RPMI8226 (cell line): ENCODE measurements around the gene APLP1.
"Not testable (repeated sequence)": the region's sequence is repeated elsewhere in the genome, so short reads cannot be mapped to it uniquely, and the experiment has no call there.

Experiments used
- DNase-seq: peaks from one replicate; pipeline ENCODE4 v3.0.0-alpha.2; 2015

APLP1 gene

GRCh38 chr19:35853038-35853756 lies 15.2 kb upstream of the APLP1 start:
- DNase-seq = no peak

DNA sequence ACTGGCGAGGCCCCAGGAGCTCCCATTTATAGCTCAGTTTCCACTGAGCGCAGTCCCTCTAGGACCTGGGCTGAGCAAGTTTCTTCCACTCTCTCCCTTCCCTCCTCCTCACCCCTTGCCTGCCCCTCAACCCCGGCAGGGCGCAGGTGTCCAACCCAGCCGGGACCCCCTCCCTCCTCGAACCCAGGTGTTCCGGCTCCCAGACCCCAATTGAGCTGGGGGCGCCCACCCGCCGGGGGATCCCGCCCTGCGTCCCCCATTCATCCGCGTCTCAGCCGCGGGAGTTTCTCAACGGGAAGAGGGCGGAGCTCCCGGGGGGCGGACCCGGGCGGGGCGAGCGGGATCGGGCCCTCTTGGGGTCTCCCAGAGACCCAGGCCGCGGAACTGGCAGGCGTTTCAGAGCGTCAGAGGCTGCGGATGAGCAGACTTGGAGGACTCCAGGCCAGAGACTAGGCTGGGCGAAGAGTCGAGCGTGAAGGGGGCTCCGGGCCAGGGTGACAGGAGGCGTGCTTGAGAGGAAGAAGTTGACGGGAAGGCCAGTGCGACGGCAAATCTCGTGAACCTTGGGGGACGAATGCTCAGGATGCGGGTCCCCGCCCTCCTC lies 11.7 kb upstream of the APLP1 start, which contains the start of gene KIRREL2:
Gene KIRREL2, plus strand, starts transcription at position 366 of the 604 bp plus-strand sequence. Its CDS starts 209 bp downstream, at position 575.
- DNase-seq = no peak

DNA sequence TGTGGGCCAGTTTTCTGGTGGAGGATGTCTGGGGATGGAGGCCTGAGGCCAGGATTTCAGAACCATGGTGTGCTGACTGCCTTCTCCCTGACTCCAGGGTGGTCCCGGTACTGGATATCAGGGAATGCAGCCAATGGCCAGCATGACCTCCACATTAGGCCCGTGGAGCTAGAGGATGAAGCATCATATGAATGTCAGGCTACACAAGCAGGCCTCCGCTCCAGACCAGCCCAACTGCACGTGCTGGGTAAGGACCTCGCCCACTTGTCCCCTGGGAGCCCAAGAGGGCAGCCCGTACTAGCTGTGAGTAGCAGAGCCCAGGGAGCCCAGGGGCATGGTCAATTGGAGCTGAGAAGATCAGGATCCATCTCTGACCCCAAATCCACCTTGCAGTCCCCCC lies 10.1 kb upstream of the APLP1 start:
- no peak for DNase-seq

DNA sequence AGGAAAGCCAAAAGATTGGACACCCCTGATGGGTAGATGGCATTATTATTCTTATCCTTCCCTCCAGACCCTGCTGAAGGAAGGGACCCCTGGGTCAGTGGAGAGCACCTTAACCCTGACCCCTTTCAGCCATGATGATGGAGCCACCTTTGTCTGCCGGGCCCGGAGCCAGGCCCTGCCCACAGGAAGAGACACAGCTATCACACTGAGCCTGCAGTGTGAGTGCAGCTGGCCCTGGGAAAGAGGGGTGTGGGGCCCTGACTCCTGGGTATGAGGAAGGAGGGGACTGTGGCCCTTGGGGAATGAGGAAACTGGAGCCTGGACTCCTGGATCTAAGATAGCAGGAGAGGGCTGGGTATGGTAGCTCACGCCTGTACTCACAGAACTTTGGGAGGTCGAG lies 9.0 kb upstream of the APLP1 start:
- DNase-seq = no peak

DNA sequence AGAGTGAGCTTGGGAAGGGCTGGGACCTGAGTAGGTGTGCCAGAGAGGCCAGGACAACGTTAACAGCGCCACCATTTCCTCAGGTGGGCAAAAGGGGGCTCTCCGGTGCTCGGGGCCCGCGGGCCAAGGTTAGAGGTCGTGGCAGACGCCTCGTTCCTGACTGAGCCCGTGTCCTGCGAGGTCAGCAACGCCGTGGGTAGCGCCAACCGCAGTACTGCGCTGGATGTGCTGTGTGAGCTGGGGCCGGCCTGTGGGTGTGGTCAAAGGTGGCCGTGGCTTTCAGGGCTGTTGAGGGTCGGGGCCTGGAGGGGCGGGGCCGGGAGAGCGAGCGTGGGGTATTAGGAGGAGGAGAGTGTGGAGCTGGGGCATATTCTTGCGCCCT lies 7.9 kb upstream of the APLP1 start:
- no peak for DNase-seq

DNA sequence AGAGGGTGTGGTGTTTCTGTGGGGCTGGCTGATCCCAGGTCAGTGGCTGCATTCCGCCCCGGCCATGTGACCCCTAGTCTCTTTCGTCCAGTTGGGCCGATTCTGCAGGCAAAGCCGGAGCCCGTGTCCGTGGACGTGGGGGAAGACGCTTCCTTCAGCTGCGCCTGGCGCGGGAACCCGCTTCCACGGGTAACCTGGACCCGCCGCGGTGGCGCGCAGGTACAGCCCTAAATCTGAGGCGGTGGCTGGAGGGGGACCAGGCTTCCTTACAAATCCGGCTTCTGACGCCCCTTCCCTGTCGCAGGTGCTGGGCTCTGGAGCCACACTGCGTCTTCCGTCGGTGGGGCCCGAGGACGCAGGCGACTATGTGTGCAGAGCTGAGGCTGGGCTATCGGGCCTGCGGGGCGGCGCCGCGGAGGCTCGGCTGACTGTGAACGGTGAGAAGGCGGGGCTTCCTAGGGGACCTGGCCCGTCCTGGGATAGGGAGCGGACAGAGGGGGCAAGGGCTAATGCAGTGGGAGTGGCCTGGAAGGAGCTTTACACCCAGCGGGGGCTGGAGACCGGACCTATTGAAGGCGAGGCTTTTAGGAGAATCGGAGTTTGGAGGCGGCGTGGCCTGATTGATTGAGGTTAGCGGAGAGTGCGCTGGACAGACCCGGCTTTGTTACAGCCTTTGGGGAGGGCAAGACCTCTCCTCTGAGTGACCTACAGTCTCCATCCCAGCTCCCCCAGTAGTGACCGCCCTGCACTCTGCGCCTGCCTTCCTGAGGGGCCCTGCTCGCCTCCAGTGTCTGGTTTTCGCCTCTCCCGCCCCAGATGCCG lies 7.3 kb upstream of the APLP1 start:
- no peak for DNase-seq

GRCh38 chr19:35861640-35862160 lies 6.7 kb upstream of the APLP1 start:
- DNase-seq = no peak

DNA sequence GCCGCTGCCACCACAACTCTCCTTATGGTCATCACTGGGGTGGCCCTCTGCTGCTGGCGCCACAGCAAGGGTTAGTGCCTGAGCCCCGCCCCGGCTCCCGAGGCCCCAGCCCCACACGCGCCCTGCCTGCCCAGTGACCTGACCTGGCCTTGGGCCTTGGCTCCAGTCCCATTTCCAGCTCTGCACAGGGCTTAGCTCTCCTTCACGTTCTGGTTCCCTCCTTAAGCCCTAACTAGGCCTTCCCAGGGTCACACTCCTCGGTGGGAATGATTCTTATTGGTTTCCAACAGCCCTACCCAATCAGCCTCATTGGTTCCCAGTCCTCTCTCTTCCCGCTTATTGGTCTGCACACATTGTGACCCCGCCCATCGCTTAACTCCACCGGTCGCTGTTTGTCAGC lies 5.8 kb upstream of the APLP1 start:
- DNase-seq = no peak

- no peak for DNase-seq
Measured at GRCh38 chr19:35863018-35863417, 5.4 kb upstream of the APLP1 start.

DNA sequence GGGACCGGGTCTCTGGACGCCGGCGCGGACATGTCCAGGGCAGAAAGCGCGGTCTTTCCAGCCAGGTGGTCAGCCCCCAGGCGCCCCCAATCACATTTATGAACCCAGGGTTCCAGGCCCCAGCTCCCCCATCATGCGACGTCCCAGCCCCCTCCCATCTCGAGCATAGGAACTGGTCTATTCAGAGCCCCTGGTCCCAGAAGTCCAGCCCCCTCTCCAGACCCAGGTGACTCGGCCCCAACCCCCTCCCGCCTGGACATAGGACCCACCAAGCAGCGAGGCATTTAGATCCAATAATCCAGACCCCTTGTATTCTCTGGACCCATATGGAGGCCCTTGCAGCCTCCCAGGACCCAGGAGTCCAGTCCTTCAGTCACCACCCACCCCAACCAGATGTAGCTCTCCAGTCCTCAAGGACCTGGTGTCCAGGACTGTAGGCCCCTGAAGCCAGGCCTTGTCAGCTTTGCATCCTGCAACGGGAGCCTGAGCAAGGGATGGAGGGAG lies 501 bp downstream of the APLP1 start:
- no peak for DNase-seq

DNA sequence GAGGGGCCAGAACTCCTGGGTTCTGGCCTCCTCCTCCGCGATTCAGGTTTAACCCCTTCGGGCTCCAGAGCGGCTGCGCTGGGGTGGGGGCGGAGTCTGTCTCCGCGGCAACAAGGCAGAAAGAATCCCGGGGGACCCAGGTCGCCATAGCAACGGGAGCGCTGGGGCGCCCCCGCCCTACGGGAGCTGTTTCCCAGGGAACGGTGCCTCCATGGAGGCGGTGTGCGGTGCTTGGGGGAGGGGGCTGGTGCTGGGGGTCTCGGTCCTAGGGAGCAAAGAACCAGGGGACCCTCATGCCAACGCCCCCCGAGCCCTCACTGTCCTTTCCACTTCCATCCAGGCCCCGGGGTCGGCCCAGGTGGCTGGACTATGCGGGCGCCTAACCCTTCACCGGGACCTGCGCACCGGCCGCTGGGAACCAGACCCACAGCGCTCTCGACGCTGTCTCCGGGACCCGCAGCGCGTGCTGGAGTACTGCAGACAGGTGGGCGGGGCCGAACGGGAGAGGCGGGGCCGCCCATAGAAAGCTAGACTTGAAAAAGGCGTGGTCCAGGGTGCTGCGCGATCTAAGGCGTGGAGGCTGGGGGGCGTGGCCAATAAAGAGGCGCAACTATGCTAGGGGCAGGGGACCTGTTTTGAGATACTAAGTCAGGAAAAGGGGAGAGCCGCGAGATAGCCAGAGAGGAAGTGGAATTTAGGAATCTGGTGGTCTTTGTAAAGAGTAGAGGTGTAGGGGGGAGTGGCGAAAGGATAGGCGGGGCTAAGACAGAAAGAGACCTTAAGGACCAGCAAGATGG lies 1.2 kb downstream of the APLP1 start:
- DNase-seq = peak; percentile 79

- not testable (repeated sequence) for DNase-seq
Measured at GRCh38 chr19:35870124-35870736, 1.9 kb downstream of the APLP1 start.

- DNase-seq = no peak
Measured at GRCh38 chr19:35870798-35871197, 2.4 kb downstream of the APLP1 start.

DNA sequence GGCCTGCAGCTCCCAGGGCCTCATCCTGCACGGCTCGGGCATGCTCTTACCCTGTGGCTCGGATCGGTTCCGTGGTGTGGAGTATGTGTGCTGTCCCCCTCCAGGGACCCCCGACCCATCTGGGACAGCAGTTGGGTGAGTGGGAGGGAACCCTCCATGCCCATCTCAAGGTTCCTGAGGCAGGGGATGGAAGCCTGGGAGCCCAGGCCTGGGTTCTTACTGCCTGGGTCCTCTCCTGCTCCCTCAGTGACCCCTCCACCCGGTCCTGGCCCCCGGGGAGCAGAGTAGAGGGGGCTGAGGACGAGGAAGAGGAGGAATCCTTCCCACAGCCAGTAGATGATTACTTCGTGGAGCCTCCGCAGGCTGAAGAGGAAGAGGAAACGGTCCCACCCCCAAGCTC lies 3.2 kb downstream of the APLP1 start:
- no peak for DNase-seq

- no peak for DNase-seq
Measured at GRCh38 chr19:35872180-35872579, 3.8 kb downstream of the APLP1 start.

GRCh38 chr19:35874392-35874930 lies 6.1 kb downstream of the APLP1 start:
- no peak for DNase-seq

DNA sequence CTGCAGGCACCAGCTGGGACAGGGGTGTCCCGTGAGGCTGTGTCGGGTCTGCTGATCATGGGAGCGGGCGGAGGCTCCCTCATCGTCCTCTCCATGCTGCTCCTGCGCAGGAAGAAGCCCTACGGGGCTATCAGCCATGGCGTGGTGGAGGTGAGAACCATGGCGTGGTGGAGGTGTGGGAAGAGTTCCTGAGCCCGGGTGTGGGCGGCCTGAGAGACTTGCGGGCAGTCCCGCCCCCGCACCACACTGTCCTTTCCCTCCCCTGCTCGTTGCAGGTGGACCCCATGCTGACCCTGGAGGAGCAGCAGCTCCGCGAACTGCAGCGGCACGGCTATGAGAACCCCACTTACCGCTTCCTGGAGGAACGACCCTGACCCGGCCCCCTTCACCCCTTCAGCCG lies 10.7 kb downstream of the APLP1 start:
- DNase-seq = no peak

DNA sequence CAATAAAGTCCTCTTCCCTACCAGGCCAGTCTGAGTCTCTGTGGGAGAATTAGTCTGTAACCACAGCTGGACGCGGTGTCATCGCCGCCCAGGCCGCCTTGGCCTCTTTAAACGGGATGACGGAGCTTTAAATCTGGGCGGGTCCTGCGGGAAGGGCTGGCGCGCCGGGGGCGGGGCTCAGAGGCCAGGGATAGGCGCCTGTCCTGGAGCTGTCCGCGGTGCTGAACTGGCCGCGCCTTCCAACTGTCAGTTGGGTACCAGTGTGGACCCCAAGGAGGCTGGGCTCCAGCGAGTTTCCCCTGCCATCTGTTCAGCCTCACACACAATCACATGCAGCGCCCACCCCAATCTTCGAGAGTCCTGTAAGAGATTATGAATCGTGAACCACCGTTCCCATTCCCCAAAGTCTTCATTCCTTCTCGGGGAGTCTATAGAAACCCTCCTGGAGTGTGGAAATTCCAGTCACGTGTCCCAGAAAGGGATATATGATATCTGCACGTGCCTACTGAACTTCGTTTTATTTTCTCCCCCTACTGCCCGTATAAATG lies 11.5 kb downstream of the APLP1 start:
- DNase-seq = peak; percentile 88

DNA sequence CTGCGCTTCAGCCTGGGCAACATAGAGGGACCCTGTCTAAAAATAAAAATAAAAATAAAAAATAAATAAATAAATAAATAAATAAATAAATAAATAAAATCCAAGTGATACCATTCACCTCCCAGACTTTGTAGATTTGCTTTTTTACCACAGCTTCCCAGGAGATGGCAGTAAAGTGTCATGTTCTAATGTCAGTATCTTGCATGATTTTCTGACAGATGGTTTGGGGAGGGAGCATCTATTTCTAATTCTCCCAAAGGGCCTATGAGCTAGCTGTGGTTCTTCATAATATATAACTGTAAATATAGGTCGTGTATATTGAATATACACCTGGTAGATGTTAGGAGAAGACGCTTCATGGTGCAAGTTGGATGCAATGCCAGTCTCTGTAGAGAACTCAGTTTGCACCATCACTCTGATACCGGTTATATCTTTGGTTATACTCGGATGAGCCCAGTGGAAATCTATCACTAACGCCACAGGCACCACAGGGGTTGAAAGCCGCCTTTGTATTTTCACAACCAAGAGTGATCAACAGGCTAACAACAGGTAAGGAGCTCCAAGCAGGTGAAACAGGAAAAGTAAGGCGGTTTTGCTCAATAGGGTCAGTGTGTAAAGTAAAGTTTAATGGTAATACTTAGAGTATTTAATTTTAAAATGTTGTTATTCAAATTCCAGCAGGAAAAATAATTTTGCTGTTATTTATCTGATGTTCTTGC lies 13.9 kb downstream of the APLP1 start:
- DNase-seq = peak; percentile 59

DNA sequence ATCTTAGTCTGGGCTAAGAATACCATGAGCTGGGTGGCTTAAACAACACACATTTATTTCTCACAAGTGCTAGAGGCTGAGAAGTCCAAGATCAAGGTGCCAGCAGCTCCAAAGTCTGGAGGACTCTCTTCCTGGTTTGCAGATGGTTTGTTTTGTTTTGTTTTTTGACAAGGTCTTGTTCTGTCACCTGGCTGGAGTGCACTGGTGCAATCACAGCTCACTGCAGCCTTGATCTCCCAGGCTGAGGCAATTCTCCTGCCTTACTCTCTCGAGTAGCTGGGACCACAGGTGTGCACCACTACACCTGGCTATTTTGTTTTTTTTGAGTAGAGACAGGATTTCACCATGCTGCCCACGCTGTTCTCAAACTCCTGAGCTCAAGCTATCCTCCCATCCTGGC lies 15.5 kb downstream of the APLP1 start:
- no peak for DNase-seq

- no peak for DNase-seq
Measured at GRCh38 chr19:35885225-35885738, 16.9 kb downstream of the APLP1 start.
